Activated CD8-positive, alpha-beta memory T cell treated with anti-CD3 and anti-CD28 coated beads, Interleukin-2, amount 50 U/mL, for 1 hour (primary cell): ENCODE results near the gene C12orf75.
"Not testable (repeated sequence)": the region's sequence is repeated elsewhere in the genome, so short reads cannot be mapped to it uniquely, and the experiment has no call there.

Source experiments
- DNase-seq: peaks from one replicate; pipeline ENCODE4 v3.0.0-alpha.2; 2020; ENCODE audit errors: extremely low read depth

C12orf75 gene

GRCh38 chr12:105336411-105336810 is 5.9 kb downstream of the C12orf75 start:
- no peak for DNase-seq

- no peak for DNase-seq
Measured at GRCh38 chr12:105337391-105337790, 6.9 kb downstream of the C12orf75 start.

GRCh38 chr12:105338966-105339365 is 8.5 kb downstream of the C12orf75 start:
- no peak for DNase-seq

GRCh38 chr12:105341010-105341409 is 10.5 kb downstream of the C12orf75 start:
- no peak for DNase-seq

GRCh38 chr12:105341620-105342019 is 11.1 kb downstream of the C12orf75 start:
- DNase-seq, result not testable (repeated sequence)

GRCh38 chr12:105342464-105342863 is 12.0 kb downstream of the C12orf75 start:
- DNase-seq, result no peak

GRCh38 chr12:105343836-105344235 is 13.3 kb downstream of the C12orf75 start:
- no peak for DNase-seq

GRCh38 chr12:105347499-105347898 is 17.0 kb downstream of the C12orf75 start:
- DNase-seq, result no peak

GRCh38 chr12:105348142-105348541 is 17.7 kb downstream of the C12orf75 start:
- DNase-seq, result no peak

GRCh38 chr12:105348561-105348960 is 18.1 kb downstream of the C12orf75 start:
- no peak for DNase-seq

GRCh38 chr12:105349138-105349537 is 18.6 kb downstream of the C12orf75 start:
- DNase-seq, result no peak

- no peak for DNase-seq
Measured at GRCh38 chr12:105351523-105351922, 21.0 kb downstream of the C12orf75 start.

- DNase-seq, result no peak
Measured at GRCh38 chr12:105352052-105352451, 21.6 kb downstream of the C12orf75 start.

- no peak for DNase-seq
Measured at GRCh38 chr12:105352940-105353635, 22.6 kb downstream of the C12orf75 start.

- no peak for DNase-seq
Measured at GRCh38 chr12:105355752-105356151, 25.3 kb downstream of the C12orf75 start.

GRCh38 chr12:105357162-105357691 is 26.7 kb downstream of the C12orf75 start:
- no peak for DNase-seq

GRCh38 chr12:105358789-105359188 is 28.3 kb downstream of the C12orf75 start:
- DNase-seq, result no peak

GRCh38 chr12:105359856-105360255 is 29.4 kb downstream of the C12orf75 start:
- DNase-seq, result no peak

- no peak for DNase-seq
Measured at GRCh38 chr12:105363890-105364289, 33.4 kb downstream of the C12orf75 start.

GRCh38 chr12:105365231-105365630 is 34.7 kb downstream of the C12orf75 start:
- no peak for DNase-seq

GRCh38 chr12:105368047-105368646 is 37.7 kb downstream of the C12orf75 start:
- no peak for DNase-seq

- DNase-seq, result no peak
Measured at GRCh38 chr12:105369014-105369413, 38.5 kb downstream of the C12orf75 start.

- DNase-seq, result no peak
Measured at GRCh38 chr12:105374303-105374702, 43.8 kb downstream of the C12orf75 start.
